GM12891 (cell line): Measurements from ENCODE around the gene SHROOM3.

ENCODE experiments used
- PAX5 ChIP-seq: IDR thresholded peaks from 2 replicates; pipeline ENCODE4 v1.6.1; 2011; ENCODE audit warnings: low read length, moderate library complexity, mild to moderate bottlenecking; ENCODE audit not compliant: insufficient read depth, severe bottlenecking
- POLR2A ChIP-seq: IDR thresholded peaks from 2 replicates; pipeline ENCODE4 v1.6.1; 2011; ENCODE audit warnings: low read depth, low read length, control low read depth
- POLR2AphosphoS5 ChIP-seq: IDR thresholded peaks from 2 replicates; pipeline ENCODE4 v1.6.1; 2011; ENCODE audit warnings: low read depth, low read length, control low read depth
- POU2F2 ChIP-seq: IDR thresholded peaks from 2 replicates; pipeline ENCODE4 v1.6.1; 2011; ENCODE audit warnings: low read depth, mild to moderate bottlenecking, control low read depth, low read length, moderate library complexity
- SPI1 ChIP-seq: IDR thresholded peaks from 2 replicates; pipeline ENCODE4 v1.6.1; 2011; ENCODE audit warnings: low read depth, low read length, control low read depth
- TAF1 ChIP-seq: IDR thresholded peaks from 2 replicates; pipeline ENCODE4 v1.6.1; 2011; ENCODE audit warnings: low read depth, low read length, control low read depth

DNA sequence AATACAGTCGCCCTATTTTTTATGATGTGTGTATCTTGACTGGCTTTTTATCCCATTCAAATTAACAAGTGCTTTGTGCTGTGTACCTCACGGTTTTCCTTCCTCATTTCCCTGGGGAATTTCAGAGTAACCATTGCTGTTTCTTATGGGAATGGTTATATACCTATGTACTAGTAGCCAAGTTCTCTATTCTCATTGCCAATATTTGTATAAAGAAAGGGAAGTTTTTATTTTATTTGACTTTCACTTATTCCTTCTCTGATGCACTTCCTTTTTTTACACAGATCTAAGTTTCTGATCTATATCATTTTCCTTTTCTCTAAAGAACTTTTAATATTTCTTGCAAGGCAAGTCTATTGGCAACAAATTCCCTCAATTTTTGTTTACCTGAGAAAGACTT lies 281.6 kb downstream of the SHROOM3 start:
- TF ChIP-seq TAF1 = no peak
- no peak for TF ChIP-seq POLR2A
- TF ChIP-seq SPI1 = no peak; the same call in 1 of the 2 replicates
- no peak for TF ChIP-seq POLR2AphosphoS5
- TF ChIP-seq POU2F2 = no peak
- TF ChIP-seq PAX5 = no peak
